ENCODE measurements around the gene DOC2A.

DNA sequence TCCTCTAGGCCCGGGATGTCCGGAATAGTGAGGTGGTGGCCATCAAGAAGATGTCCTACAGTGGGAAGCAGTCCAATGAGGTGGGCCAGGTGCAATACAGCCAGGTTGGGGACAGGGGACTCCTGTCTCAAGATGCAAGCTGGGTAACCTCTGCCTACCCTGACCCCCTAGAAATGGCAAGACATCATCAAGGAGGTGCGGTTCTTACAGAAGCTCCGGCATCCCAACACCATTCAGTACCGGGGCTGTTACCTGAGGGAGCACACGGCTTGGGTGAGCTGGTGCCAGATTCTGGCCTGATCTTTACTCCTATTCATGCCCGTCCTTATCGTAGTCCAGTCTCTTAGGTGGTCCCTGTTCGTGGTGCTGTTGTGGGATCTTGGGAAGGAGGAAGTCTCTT, 32.7 kb downstream of the DOC2A start:
- TF ChIP-seq, protein P1, sequence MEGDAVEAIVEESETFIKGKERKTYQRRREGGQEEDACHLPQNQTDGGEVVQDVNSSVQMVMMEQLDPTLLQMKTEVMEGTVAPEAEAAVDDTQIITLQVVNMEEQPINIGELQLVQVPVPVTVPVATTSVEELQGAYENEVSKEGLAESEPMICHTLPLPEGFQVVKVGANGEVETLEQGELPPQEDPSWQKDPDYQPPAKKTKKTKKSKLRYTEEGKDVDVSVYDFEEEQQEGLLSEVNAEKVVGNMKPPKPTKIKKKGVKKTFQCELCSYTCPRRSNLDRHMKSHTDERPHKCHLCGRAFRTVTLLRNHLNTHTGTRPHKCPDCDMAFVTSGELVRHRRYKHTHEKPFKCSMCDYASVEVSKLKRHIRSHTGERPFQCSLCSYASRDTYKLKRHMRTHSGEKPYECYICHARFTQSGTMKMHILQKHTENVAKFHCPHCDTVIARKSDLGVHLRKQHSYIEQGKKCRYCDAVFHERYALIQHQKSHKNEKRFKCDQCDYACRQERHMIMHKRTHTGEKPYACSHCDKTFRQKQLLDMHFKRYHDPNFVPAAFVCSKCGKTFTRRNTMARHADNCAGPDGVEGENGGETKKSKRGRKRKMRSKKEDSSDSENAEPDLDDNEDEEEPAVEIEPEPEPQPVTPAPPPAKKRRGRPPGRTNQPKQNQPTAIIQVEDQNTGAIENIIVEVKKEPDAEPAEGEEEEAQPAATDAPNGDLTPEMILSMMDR (IDR thresholded peaks at IDR 0.05; ENCODE audit: low read depth, low read length, missing input control): no peak
- TF ChIP-seq, protein P2, sequence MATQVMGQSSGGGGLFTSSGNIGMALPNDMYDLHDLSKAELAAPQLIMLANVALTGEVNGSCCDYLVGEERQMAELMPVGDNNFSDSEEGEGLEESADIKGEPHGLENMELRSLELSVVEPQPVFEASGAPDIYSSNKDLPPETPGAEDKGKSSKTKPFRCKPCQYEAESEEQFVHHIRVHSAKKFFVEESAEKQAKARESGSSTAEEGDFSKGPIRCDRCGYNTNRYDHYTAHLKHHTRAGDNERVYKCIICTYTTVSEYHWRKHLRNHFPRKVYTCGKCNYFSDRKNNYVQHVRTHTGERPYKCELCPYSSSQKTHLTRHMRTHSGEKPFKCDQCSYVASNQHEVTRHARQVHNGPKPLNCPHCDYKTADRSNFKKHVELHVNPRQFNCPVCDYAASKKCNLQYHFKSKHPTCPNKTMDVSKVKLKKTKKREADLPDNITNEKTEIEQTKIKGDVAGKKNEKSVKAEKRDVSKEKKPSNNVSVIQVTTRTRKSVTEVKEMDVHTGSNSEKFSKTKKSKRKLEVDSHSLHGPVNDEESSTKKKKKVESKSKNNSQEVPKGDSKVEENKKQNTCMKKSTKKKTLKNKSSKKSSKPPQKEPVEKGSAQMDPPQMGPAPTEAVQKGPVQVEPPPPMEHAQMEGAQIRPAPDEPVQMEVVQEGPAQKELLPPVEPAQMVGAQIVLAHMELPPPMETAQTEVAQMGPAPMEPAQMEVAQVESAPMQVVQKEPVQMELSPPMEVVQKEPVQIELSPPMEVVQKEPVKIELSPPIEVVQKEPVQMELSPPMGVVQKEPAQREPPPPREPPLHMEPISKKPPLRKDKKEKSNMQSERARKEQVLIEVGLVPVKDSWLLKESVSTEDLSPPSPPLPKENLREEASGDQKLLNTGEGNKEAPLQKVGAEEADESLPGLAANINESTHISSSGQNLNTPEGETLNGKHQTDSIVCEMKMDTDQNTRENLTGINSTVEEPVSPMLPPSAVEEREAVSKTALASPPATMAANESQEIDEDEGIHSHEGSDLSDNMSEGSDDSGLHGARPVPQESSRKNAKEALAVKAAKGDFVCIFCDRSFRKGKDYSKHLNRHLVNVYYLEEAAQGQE (IDR thresholded peaks at IDR 0.05): no peak
- no peak for TF ChIP-seq YY1 (IDR thresholded peaks at IDR 0.05)
- no peak for TF ChIP-seq JUND (IDR thresholded peaks at IDR 0.05)
- no peak for TF ChIP-seq SP1 (IDR thresholded peaks at IDR 0.05)
- TF ChIP-seq RAD21 (IDR thresholded peaks at IDR 0.05): no peak
- TF ChIP-seq, protein P3, sequence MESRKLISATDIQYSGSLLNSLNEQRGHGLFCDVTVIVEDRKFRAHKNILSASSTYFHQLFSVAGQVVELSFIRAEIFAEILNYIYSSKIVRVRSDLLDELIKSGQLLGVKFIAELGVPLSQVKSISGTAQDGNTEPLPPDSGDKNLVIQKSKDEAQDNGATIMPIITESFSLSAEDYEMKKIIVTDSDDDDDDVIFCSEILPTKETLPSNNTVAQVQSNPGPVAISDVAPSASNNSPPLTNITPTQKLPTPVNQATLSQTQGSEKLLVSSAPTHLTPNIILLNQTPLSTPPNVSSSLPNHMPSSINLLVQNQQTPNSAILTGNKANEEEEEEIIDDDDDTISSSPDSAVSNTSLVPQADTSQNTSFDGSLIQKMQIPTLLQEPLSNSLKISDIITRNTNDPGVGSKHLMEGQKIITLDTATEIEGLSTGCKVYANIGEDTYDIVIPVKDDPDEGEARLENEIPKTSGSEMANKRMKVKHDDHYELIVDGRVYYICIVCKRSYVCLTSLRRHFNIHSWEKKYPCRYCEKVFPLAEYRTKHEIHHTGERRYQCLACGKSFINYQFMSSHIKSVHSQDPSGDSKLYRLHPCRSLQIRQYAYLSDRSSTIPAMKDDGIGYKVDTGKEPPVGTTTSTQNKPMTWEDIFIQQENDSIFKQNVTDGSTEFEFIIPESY (IDR thresholded peaks at IDR 0.05): no peak
- TF ChIP-seq TAF1 (conservative IDR thresholded peaks at IDR 0.05): no peak
- TF ChIP-seq EGR1 (IDR thresholded peaks at IDR 0.05; ENCODE audit: low read depth in 2 of 2): no peak
- no peak for TF ChIP-seq HNF4G (IDR thresholded peaks at IDR 0.05)
